ENCODE measurements around the gene FKBP10. TPM values are rescaled to one million over a fixed set of nuclear protein-coding genes. Genes with fewer than 3 reads are reported as not detected.
"Not testable (repeated sequence)": the region's sequence is repeated elsewhere in the genome, so short reads cannot be mapped to it uniquely, and the experiment has no call there.

FKBP10 gene, protein sequence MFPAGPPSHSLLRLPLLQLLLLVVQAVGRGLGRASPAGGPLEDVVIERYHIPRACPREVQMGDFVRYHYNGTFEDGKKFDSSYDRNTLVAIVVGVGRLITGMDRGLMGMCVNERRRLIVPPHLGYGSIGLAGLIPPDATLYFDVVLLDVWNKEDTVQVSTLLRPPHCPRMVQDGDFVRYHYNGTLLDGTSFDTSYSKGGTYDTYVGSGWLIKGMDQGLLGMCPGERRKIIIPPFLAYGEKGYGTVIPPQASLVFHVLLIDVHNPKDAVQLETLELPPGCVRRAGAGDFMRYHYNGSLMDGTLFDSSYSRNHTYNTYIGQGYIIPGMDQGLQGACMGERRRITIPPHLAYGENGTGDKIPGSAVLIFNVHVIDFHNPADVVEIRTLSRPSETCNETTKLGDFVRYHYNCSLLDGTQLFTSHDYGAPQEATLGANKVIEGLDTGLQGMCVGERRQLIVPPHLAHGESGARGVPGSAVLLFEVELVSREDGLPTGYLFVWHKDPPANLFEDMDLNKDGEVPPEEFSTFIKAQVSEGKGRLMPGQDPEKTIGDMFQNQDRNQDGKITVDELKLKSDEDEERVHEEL
- 0.27 and 0.36 TPM in 2 replicates for total RNA-seq

- intact Hi-C loops (cut with micrococcal nuclease) = loop anchor here (5.0 kb wide), 1 partner anchor 120 kb away; the partner anchor contains the start of gene ODAD4
Observed at GRCh38 chr17:41812381-41813151, at the start of gene FKBP10. Gene FKBP10 (plus strand): TSS chr17:41813004. CDS start chr17:41813035, 31 bp downstream.

GRCh38 chr17:41763327-41763726 is 49.5 kb upstream of the FKBP10 start:
- intact Hi-C loops (cut with micrococcal nuclease) = no loop called here

DNA sequence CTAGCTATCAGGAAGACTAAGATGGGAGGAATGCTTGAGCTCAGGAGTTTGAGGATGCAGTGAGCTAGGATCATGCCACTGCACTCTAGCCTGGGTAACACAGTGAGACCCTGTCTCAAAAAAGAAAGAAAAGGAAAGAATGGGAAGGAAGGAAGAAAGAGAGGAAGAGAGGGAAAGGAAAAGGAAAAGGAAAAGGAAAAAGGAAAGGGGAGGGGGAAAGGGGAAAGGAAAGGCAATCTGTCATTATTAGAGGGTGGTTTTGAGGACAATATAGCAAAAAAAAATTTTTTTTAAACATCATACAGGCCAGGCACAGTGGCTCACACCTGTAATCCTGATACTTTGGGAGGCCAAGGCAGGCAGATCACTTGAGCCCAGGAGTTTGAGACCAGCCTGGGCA is 46.7 kb upstream of the FKBP10 start:
- intact Hi-C loops (cut with micrococcal nuclease) = no loop called here

- intact Hi-C loops (cut with micrococcal nuclease) = no loop called here
Observed at GRCh38 chr17:41767324-41768042, 45.3 kb upstream of the FKBP10 start.

- intact Hi-C loops (cut with micrococcal nuclease) = no loop called here
Observed at GRCh38 chr17:41768682-41769288, 44.0 kb upstream of the FKBP10 start.

DNA sequence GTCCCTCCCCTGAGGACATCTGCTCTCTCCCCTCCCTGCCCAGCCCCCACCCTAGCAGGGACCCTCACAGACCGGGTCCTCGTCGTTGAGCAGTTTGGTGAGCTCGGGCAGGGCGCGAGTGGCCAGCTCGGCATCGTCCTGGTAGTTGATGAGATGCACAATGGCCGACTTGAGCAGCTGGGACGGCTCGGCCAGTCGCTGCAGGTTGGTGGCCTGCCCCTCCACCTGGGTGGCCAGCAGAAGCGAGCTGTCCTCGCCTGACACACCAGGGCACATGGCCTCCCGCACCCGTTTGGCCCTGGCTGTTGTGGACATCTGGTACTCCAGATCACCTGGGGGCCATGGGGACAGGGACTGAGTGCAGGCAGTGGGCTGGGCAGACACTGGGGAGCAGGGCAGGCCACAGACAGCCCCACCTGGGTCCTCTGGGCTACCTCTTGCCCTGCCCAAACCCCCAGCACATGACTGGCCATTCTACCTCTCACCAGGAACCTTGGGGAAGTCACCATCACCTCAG is 43.4 kb upstream of the FKBP10 start:
- intact Hi-C loops (cut with micrococcal nuclease) = no loop called here

- intact Hi-C loops (cut with micrococcal nuclease) = no loop called here
Observed at GRCh38 chr17:41769985-41770384, 42.8 kb upstream of the FKBP10 start.

DNA sequence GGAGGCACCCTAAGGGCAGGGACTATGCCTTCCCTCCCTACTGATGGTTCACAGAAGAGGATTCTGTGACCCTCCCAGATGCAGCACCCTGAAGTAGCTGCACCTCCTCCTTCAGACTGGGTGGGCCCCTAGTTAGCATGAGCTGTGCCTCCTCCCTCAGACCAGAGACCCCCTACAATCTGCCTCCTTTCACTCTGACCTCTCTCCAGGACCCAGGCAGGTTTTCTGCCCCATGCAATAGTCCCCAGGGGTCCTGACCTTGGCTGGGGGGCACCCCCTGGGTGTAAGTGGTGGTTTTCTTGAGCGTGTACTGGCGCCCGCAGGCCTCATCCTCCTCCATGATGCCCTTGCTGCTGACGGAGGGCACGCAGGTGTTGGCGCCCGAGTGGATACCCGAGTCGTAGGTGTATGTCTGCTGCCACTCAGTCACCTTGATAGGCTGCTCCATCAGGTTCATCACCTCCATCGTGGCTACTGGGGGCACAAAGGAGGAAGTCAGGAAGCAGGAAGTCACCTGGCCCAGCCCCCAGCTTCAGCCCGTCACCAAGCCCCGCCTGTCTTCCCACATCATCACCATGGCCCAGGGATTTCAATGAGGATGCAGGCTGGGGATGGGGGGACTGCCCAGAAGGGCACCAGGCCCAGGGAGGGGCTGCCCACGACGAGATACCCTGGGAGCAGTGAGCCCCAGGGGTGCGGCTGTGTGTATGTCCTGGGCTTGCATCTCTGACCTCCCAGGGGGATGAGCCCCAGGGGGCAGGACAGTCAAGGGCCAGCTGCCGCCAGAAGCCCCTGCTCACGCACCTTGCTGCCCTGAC is 41.2 kb upstream of the FKBP10 start:
- intact Hi-C loops (cut with micrococcal nuclease) = no loop called here

DNA sequence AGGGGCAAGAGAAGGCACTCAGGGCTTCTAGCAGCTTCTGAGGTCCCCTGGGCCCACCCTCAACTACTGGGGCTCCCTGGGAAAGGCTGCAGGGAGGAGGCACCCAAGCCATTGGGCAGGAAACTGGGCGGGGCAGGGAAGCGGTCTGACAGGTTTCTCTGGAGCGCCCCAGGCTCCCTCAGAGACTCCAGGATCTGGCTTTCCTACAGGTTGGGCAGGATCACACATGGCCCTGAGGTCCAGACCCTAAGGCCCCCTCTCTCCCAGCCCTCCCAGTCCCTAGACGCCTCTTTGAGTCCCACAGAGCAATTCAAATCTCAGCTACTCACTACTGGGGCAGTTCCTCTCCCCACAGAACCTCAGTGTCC is 40.6 kb upstream of the FKBP10 start:
- intact Hi-C loops (cut with micrococcal nuclease) = no loop called here

DNA sequence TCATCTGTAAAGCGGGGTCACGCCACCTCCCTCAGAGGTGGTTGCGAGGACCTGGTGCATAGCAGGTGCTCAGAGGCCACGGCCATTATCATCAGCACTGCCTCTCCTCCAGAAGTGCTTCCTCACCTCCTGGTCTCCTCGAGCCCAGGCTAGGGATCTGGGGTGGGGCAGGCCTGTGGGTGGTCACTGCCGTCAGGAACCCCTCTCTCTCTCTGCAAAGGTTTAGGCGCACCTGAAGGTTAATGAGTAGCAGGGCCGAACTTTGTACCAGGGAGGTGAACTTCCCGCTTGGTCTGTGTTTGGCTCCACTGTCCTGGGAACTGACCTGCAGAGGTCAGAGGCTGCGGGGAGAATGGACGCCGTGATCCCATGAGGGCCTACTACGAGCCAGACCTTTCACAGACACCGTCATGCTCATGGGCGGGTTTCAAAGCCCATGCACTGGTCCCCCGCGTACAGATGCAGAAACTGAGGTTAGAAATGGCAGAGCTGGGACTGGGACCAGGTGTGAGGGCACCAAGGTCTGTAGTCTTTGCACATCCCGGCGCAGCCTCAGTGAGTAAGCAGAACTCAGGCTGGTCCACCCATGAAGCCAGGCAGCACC is 40.1 kb upstream of the FKBP10 start:
- intact Hi-C loops (cut with micrococcal nuclease) = no loop called here

- intact Hi-C loops (cut with micrococcal nuclease) = no loop called here
Observed at GRCh38 chr17:41773190-41773588, 39.6 kb upstream of the FKBP10 start.

DNA sequence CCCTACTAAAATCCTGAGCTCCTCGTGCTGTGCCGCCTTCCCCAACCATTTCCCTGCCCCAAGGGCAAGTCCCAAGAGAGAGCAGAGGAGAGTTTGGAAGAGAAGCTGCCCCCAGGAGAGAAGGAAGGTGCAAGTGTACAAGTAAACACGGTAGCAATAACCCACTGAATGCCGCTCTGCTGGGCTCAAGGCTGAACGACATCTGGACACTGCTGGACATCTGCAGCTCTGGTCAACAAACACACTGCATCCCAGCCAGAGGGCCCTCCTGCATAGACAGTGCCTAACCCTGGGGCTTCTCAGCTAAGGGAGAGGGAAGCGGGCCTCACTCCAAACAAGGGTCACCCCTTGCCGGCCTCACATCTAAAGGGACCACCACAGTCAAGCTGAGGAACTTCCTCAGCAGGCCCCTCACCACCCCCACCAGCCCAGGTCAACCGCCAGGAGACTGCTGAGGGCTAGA is 39.0 kb upstream of the FKBP10 start:
- intact Hi-C loops (cut with micrococcal nuclease) = no loop called here

DNA sequence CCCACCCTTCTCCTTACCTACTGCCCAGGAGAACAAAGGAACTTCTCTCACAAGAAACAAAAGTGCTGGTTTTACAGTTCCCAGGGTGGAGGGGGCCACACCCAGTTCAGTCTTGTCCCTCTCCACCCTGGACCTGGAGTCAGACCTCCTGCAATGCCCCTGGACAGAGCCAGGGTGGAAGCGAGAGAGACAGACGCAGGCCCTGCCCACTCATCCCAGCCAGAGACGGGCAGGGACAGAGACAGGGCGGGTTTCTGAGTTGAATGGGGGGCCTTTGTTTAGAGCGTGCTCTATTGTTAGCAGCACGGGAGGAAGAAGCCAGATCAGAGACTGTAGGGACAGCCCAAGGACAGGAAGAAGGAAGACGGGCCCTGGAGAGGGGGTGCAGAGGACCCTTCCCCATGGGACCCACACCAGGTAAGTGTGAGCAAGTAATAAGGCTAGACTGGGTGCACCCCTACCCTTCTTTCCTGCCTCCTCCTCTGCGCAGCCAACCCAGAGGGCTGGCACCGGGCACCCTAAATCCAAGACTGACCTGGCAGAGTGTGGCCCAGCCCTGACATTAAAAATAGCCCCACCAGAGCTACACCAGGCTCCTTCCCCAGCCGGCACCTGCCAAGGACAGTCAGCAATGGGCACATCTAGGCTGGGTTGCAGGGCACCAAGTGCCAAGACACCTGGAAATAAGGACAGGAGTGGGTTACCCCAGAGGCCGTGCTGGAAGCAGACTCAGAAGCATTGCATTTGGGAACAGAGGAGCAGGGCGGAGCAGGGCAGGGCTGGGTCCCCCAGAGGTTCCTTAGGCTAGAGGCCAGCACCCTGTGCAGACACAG is 37.2 kb upstream of the FKBP10 start:
- intact Hi-C loops (cut with micrococcal nuclease) = no loop called here

DNA sequence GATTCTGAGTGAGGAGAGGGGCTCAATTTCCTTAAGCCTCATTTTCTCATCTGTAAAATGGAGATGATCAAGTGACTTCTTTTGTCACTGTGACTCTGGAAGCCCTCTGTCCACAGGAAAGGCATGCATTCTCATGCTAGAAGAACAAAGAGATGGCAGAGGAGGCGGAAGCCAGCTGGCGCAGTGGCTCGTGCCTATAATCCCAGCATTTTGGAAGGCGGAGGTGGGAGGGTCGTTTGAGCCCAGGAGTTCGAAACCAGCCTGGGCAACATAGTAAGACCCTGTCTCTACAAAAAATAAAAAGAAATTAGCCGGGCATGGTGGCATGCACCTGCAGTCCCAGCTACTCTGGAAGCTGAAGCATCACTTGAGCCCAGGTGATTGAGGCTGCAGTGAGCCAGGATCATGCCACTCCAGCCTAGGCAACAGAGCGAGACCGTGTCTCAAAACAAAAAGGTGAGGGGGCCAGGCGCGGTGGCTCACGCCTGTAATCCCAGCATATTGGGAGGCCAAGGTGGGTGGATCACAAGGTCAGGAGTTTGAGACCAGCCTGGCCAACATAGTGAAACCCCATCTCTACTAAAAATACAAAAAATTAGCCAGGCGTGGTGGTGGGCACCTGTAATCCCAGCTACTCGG is 36.4 kb upstream of the FKBP10 start:
- intact Hi-C loops (cut with micrococcal nuclease) = not testable (repeated sequence)

GRCh38 chr17:41777157-41777573 is 35.6 kb upstream of the FKBP10 start:
- intact Hi-C loops (cut with micrococcal nuclease) = no loop called here

DNA sequence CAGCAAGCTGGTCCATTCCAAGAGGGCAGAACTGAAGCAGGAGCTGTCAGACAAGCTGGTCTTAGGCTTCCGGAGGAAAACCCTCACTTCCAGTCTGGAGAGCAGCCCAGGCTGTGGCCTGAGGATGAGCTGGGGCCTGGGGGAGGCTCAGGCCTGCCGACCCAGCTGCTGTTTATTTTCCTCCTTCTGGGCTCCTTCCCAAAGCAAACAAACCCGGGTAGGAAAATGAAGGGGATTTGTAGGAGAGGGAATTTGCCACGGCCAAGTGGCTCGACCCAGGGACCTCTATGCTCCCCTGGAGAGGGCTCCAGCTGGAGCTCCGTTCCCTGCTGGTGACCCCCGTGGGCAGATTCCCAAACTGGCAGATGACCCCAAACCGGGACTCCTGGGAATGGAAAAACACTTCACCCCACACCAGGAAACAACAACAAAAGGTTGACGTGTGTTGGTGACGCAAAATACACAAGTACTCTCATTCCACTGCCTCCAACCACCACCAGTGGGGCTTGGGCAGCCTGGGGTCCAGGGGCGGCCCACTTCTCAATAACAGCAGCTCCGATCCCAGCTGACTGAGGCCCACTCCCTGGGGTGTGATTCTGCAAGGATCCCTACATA is 35.1 kb upstream of the FKBP10 start:
- intact Hi-C loops (cut with micrococcal nuclease) = no loop called here

DNA sequence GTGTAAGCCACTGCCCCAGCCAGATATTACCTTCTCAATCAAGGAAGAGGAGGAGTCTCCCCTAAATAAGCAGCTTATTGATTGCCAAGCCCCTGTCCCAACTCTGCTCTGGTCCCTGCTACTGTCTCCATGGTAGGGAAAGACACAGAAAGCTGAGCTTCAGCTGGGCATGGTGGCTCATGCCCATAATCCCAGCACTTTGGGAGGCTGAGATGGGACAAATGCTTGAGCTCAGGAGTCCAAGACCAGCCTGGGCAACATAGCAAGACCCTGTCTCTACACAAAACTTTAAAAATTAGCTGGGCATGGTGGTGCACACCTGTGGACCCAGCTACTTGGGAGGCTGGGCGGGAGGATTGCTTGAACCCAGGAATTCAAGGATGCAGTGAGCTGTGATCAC is 32.9 kb upstream of the FKBP10 start:
- intact Hi-C loops (cut with micrococcal nuclease) = no loop called here

Data from T-helper 2 cell treated with Interferon-gamma antibody and Interleukin-4, amounts not matched to agents 100 ng/mL and 5 ng/mL, for 36 hours (primary cell).